HEK293 (cell line): ENCODE results near the gene NTN3.
A peak's percentile ranks its signal among the peaks of the same experiment; 100 is the strongest.

Experiments used
- GLI2 ChIP-seq: fragments of 450-650 bp; formaldehyde crosslinking; IDR thresholded peaks from 2 replicates; pipeline ENCODE4; 2017; ENCODE audit warnings: missing biosample characterization, missing genetic modification characterization, low read depth, borderline replicate concordance
- GLIS1 ChIP-seq: fragments of 450-650 bp; formaldehyde crosslinking; IDR thresholded peaks from 2 replicates; pipeline ENCODE4 v1.5.1; 2016; ENCODE audit warnings: missing biosample characterization, missing genetic modification characterization
- GLIS2 ChIP-seq: fragments of 450-650 bp; formaldehyde crosslinking; IDR thresholded peaks from 2 replicates; pipeline ENCODE4 v1.5.1; 2016; ENCODE audit warnings: missing biosample characterization, missing genetic modification characterization
- KLF16 ChIP-seq: fragments of 450-650 bp; formaldehyde crosslinking; IDR thresholded peaks from 2 replicates; pipeline ENCODE4 v1.5.1; 2017; ENCODE audit warnings: missing biosample characterization, missing genetic modification characterization
- KLF8 ChIP-seq: fragments of 450-650 bp; formaldehyde crosslinking; IDR thresholded peaks from 2 replicates; pipeline ENCODE4 v1.5.1; 2016; ENCODE audit warnings: missing biosample characterization, missing genetic modification characterization
- KLF9 ChIP-seq: fragments of 450-650 bp; formaldehyde crosslinking; IDR thresholded peaks from 2 replicates; pipeline ENCODE4 v1.5.1; 2016; ENCODE audit warnings: missing biosample characterization, missing genetic modification characterization, low read depth
- MYNN ChIP-seq: fragments of 450-650 bp; formaldehyde crosslinking; IDR thresholded peaks from 2 replicates; pipeline ENCODE4 v1.5.1; 2016; ENCODE audit warnings: missing biosample characterization, missing genetic modification characterization, borderline replicate concordance
- PRDM1 ChIP-seq: fragments of 450-650 bp; formaldehyde crosslinking; IDR thresholded peaks from 2 replicates; pipeline ENCODE4; 2016; ENCODE audit warnings: missing biosample characterization, missing genetic modification characterization
- SETDB1 ChIP-seq: IDR thresholded peaks from one replicate; pipeline ENCODE4 v1.6.1; 2017; ENCODE audit warnings: mild to moderate bottlenecking, low read length, moderate library complexity, mixed read lengths; ENCODE audit not compliant: insufficient read length
- TRIM28 ChIP-seq: IDR thresholded peaks from 2 replicates; pipeline ENCODE4 v1.6.1; 2011; ENCODE audit warnings: low read length, control low read depth, borderline replicate concordance
- ZBTB20 ChIP-seq: fragments of 450-650 bp; formaldehyde crosslinking; IDR thresholded peaks from 2 replicates; pipeline ENCODE4 v1.5.1; 2016; ENCODE audit warnings: missing biosample characterization, missing genetic modification characterization
- ZBTB26 ChIP-seq: fragments of 450-650 bp; formaldehyde crosslinking; optimal IDR thresholded peaks from 2 replicates; pipeline ENCODE3; 2016; ENCODE audit warnings: missing biosample characterization, mild to moderate bottlenecking, missing genetic modification characterization
- ZBTB48 ChIP-seq: fragments of 450-650 bp; formaldehyde crosslinking; IDR thresholded peaks from 2 replicates; pipeline ENCODE4 v1.5.1; 2016; ENCODE audit warnings: missing biosample characterization, missing genetic modification characterization
- ZBTB7A ChIP-seq: fragments of 450-650 bp; formaldehyde crosslinking; IDR thresholded peaks from 2 replicates; pipeline ENCODE4 v1.5.1; 2016; ENCODE audit warnings: low read depth, missing biosample characterization, missing genetic modification characterization
- ZFP69B ChIP-seq: fragments of 450-650 bp; formaldehyde crosslinking; IDR thresholded peaks from 2 replicates; pipeline ENCODE4 v1.5.1; 2016; ENCODE audit warnings: missing biosample characterization, missing genetic modification characterization
- ZNF114 ChIP-seq: fragments of 450-650 bp; formaldehyde crosslinking; IDR thresholded peaks from 2 replicates; pipeline ENCODE4 v1.5.0; 2017; ENCODE audit warnings: missing biosample characterization, missing genetic modification characterization
- ZNF155 ChIP-seq: fragments of 450-650 bp; formaldehyde crosslinking; IDR thresholded peaks from 2 replicates; pipeline ENCODE4 v1.5.1; 2016; ENCODE audit warnings: missing biosample characterization, missing genetic modification characterization
- ZNF16 ChIP-seq: fragments of 450-650 bp; formaldehyde crosslinking; IDR thresholded peaks from 2 replicates; pipeline ENCODE4 v1.5.1; 2016; ENCODE audit warnings: low read depth, missing biosample characterization, missing genetic modification characterization
- ZNF184 ChIP-seq: fragments of 450-650 bp; IDR thresholded peaks from 2 replicates; pipeline ENCODE4 v1.5.1; 2018; ENCODE audit warnings: missing biosample characterization, mild to moderate bottlenecking, missing genetic modification characterization
- ZNF239 ChIP-seq: fragments of 450-650 bp; formaldehyde crosslinking; IDR thresholded peaks from 2 replicates; pipeline ENCODE4 v1.5.1; 2016; ENCODE audit warnings: missing biosample characterization, missing genetic modification characterization
- ZNF24 ChIP-seq: fragments of 450-650 bp; formaldehyde crosslinking; IDR thresholded peaks from 2 replicates; pipeline ENCODE4 v1.5.1; 2016; ENCODE audit warnings: missing biosample characterization, missing genetic modification characterization
- ZNF248 ChIP-seq: fragments of 450-650 bp; formaldehyde crosslinking; IDR thresholded peaks from 2 replicates; pipeline ENCODE4 v1.5.1; 2017; ENCODE audit warnings: missing biosample characterization, missing genetic modification characterization
- ZNF341 ChIP-seq: fragments of 450-650 bp; formaldehyde crosslinking; IDR thresholded peaks from 2 replicates; pipeline ENCODE4; 2016; ENCODE audit warnings: low read depth, missing biosample characterization, missing genetic modification characterization
- ZNF416 ChIP-seq: fragments of 450-650 bp; formaldehyde crosslinking; IDR thresholded peaks from 2 replicates; pipeline ENCODE4 v1.5.1; 2016; ENCODE audit warnings: missing biosample characterization, missing genetic modification characterization
- ZNF747 ChIP-seq: fragments of 450-650 bp; formaldehyde crosslinking; IDR thresholded peaks from 2 replicates; pipeline ENCODE4 v1.5.1; 2016; ENCODE audit warnings: missing biosample characterization, missing genetic modification characterization
- TF ChIP-seq, protein P1 (sequence below): sonication (generic); formaldehyde crosslinking; IDR thresholded peaks from 2 replicates; pipeline ENCODE4 v1.8.1; 2022; ENCODE audit warnings: mild to moderate bottlenecking, moderate library complexity, missing genetic modification reagents
- TF ChIP-seq, protein P2 (sequence below): fragments of 450-650 bp; formaldehyde crosslinking; IDR thresholded peaks from 2 replicates; pipeline ENCODE4 v1.5.1; 2016; ENCODE audit warnings: missing biosample characterization, missing genetic modification characterization
- TF ChIP-seq, protein P3 (sequence below): fragments of 450-650 bp; IDR thresholded peaks from 2 replicates; pipeline ENCODE4 v1.5.1; 2018; ENCODE audit warnings: missing biosample characterization, missing genetic modification characterization
- TF ChIP-seq, protein P4 (sequence below): fragments of 450-650 bp; formaldehyde crosslinking; IDR thresholded peaks from 2 replicates; pipeline ENCODE4 v1.5.1; 2016; ENCODE audit warnings: missing biosample characterization, missing genetic modification characterization

Gene NTN3

DNA sequence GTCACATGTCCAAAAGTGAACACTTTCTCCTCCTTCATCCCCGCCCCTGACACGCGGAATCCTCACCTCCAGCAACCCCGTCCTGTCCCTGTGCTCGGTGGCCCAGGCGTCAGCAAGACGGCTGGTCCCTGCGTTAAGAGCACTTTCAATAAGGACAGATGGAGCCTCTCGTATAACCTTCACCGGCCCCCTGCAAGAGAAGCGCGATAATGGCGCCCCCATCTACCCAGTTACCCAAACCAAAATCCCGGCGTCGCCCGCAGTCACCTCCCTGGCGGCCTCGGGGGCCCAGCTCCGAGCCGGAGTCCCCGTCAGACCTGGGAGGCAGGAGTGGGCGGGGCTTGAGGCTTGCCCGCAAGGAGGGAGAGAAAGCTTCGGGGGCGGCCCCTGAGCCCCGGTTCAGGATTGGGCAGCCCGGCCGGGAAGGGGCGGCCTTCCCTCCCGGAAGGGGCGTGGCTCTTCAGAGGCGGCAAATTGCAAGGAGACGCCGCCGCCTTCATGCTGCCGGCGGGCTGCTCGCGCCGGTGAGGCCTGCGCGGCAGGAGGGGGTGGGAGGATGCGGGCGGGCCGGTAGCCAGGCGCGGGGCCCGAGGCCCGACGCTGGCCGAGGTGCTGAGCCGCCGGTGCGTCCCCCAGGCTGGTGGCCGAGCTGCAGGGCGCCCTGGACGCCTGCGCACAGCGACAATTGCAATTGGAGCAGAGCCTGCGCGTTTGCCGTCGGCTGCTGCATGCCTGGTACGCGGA, 11.3 kb upstream of the NTN3 start, which contains the start of gene TEDC2 (continued):
- TF ChIP-seq ZBTB48 (tag by site-specific recombination) (peak; percentile 79; the same call in 1 of the 2 replicates), KLF16 (tag by site-specific recombination) (peak; percentile 65), ZNF16 (no peak), ZNF184 (no peak), ZFP69B (tag by site-specific recombination) (peak; percentile 89), ZNF114 (no peak), ZNF24 (tag by site-specific recombination) (peak; percentile 81; the same call in 1 of the 2 replicates), GLI2 (tag by site-specific recombination) (no peak), ZBTB7A (no peak), ZNF747 (no peak), ZNF155 (no peak), ZNF239 (tag by site-specific recombination) (no peak), SETDB1 (no peak), KLF8 (tag by site-specific recombination) (peak; percentile 63), ZNF248 (tag by site-specific recombination) (no peak), GLIS2 (tag by site-specific recombination) (peak; percentile 76), ZNF416 (no peak), KLF9 (peak; percentile 93), MYNN (no peak), PRDM1 (tag by site-specific recombination) (peak; percentile 45; the same call in 1 of the 2 replicates), GLIS1 (tag by site-specific recombination) (peak; percentile 54), ZBTB20 (tag by site-specific recombination) (peak; percentile 88), ZBTB26 (tag by site-specific recombination) (peak; percentile 50), TRIM28 (no peak), ZNF341 (tag by site-specific recombination) (peak; percentile 40; the same call in 1 of the 2 replicates)
- TF ChIP-seq, protein P1, sequence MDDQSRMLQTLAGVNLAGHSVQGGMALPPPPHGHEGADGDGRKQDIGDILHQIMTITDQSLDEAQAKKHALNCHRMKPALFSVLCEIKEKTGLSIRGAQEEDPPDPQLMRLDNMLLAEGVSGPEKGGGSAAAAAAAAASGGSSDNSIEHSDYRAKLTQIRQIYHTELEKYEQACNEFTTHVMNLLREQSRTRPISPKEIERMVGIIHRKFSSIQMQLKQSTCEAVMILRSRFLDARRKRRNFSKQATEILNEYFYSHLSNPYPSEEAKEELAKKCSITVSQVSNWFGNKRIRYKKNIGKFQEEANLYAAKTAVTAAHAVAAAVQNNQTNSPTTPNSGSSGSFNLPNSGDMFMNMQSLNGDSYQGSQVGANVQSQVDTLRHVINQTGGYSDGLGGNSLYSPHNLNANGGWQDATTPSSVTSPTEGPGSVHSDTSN (CRISPR knock-in tag), result peak; percentile 55; the same call in 1 of the 2 replicates
- TF ChIP-seq, protein P2, sequence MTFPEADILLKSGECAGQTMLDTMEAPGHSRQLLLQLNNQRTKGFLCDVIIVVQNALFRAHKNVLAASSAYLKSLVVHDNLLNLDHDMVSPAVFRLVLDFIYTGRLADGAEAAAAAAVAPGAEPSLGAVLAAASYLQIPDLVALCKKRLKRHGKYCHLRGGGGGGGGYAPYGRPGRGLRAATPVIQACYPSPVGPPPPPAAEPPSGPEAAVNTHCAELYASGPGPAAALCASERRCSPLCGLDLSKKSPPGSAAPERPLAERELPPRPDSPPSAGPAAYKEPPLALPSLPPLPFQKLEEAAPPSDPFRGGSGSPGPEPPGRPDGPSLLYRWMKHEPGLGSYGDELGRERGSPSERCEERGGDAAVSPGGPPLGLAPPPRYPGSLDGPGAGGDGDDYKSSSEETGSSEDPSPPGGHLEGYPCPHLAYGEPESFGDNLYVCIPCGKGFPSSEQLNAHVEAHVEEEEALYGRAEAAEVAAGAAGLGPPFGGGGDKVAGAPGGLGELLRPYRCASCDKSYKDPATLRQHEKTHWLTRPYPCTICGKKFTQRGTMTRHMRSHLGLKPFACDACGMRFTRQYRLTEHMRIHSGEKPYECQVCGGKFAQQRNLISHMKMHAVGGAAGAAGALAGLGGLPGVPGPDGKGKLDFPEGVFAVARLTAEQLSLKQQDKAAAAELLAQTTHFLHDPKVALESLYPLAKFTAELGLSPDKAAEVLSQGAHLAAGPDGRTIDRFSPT (tag by site-specific recombination), result 0 out of 2 replicates have a peak, but pooled peaks have one; percentile 2
- TF ChIP-seq, protein P3, sequence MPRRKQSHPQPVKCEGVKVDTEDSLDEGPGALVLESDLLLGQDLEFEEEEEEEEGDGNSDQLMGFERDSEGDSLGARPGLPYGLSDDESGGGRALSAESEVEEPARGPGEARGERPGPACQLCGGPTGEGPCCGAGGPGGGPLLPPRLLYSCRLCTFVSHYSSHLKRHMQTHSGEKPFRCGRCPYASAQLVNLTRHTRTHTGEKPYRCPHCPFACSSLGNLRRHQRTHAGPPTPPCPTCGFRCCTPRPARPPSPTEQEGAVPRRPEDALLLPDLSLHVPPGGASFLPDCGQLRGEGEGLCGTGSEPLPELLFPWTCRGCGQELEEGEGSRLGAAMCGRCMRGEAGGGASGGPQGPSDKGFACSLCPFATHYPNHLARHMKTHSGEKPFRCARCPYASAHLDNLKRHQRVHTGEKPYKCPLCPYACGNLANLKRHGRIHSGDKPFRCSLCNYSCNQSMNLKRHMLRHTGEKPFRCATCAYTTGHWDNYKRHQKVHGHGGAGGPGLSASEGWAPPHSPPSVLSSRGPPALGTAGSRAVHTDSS (tag by site-specific recombination), result no peak
- TF ChIP-seq, protein P4, sequence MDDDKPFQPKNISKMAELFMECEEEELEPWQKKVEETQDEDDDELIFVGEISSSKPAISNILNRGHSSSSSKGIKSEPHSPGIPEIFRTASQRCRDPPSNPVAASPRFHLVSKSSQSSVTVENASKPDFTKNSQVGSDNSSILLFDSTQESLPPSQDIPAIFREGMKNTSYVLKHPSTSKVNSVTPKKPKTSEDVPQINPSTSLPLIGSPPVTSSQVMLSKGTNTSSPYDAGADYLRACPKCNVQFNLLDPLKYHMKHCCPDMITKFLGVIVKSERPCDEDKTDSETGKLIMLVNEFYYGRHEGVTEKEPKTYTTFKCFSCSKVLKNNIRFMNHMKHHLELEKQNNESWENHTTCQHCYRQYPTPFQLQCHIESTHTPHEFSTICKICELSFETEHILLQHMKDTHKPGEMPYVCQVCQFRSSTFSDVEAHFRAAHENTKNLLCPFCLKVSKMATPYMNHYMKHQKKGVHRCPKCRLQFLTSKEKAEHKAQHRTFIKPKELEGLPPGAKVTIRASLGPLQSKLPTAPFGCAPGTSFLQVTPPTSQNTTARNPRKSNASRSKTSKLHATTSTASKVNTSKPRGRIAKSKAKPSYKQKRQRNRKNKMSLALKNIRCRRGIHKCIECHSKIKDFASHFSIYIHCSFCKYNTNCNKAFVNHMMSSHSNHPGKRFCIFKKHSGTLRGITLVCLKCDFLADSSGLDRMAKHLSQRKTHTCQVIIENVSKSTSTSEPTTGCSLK (tag by site-specific recombination), result no peak
